HepG2 (cell line): ENCODE results near the gene NTMT1. TPM values are rescaled to one million over a fixed set of nuclear protein-coding genes. Genes with fewer than 3 reads are reported as not detected.

Experiments used
- AHR ChIP-seq: IDR thresholded peaks from 2 replicates; pipeline ENCODE4 v1.6.1; 2018; ENCODE audit warnings: missing genetic modification reagents, missing compliant biosample characterization
- ARNTL ChIP-seq: sonication (generic); formaldehyde crosslinking; IDR thresholded peaks from 2 replicates; pipeline ENCODE4 v1.4.0; 2020; ENCODE audit warnings: mild to moderate bottlenecking, missing genetic modification reagents
- BORCS8-MEF2B ChIP-seq: sonication (generic); formaldehyde crosslinking; IDR thresholded peaks from 2 replicates; pipeline ENCODE4 v1.8.0; 2022; ENCODE audit warnings: mild to moderate bottlenecking, missing genetic modification reagents
- BRF2 ChIP-seq: sonication (generic); formaldehyde crosslinking; IDR thresholded peaks from 2 replicates; pipeline ENCODE4 v1.8.1; 2022; ENCODE audit warnings: mild to moderate bottlenecking, missing genetic modification reagents
- E2F5 ChIP-seq: sonication (generic); formaldehyde crosslinking; conservative IDR thresholded peaks from 2 replicates; pipeline ENCODE4 v1.4.0; 2020; ENCODE audit warnings: missing genetic modification reagents
- EED ChIP-seq: sonication (generic); formaldehyde crosslinking; IDR thresholded peaks from 2 replicates; pipeline ENCODE4 v1.5.0; 2020; ENCODE audit warnings: mild to moderate bottlenecking, missing genetic modification reagents
- KDM2A ChIP-seq: sonication (generic); formaldehyde crosslinking; IDR thresholded peaks from 2 replicates; pipeline ENCODE4 v1.4.0; 2020; ENCODE audit warnings: low read depth, missing genetic modification reagents, borderline replicate concordance
- KIAA2018 ChIP-seq: sonication (generic); formaldehyde crosslinking; IDR thresholded peaks from 2 replicates; pipeline ENCODE4 v1.5.0; 2020; ENCODE audit warnings: mild to moderate bottlenecking, missing genetic modification reagents, borderline replicate concordance
- TAF1 ChIP-seq: sonication (generic); formaldehyde crosslinking; IDR thresholded peaks from 2 replicates; pipeline ENCODE4 v1.4.0; 2020; ENCODE audit warnings: missing genetic modification reagents
- ZBTB2 ChIP-seq: sonication (generic); formaldehyde crosslinking; IDR thresholded peaks from 2 replicates; pipeline ENCODE4 v1.8.0; 2022; ENCODE audit warnings: low read depth, missing genetic modification reagents
- ZBTB39 ChIP-seq: sonication (generic); formaldehyde crosslinking; IDR thresholded peaks from 2 replicates; pipeline ENCODE4 v1.5.0; 2020; ENCODE audit warnings: missing genetic modification reagents
- ZBTB7A ChIP-seq: sonication (generic); formaldehyde crosslinking; IDR thresholded peaks from 2 replicates; pipeline ENCODE4 v1.8.0; 2022; ENCODE audit warnings: mild to moderate bottlenecking, missing genetic modification reagents
- ZFP37 ChIP-seq: sonication (generic); formaldehyde crosslinking; IDR thresholded peaks from 2 replicates; pipeline ENCODE4 v1.4.0; 2020; ENCODE audit warnings: missing genetic modification reagents, borderline replicate concordance
- ZNF816 ChIP-seq: sonication (generic); formaldehyde crosslinking; IDR thresholded peaks from 2 replicates; pipeline ENCODE4 v1.8.0; 2022; ENCODE audit warnings: missing genetic modification reagents, mild to moderate bottlenecking, borderline replicate concordance
- polyA plus RNA-seq, 8 experiments: library from polyadenylated mRNA; depleted of rRNA in 3 of 8; stranded (reverse) in 7 of 8; unstranded in 1 of 8; fragments of >200 nt; fragmentation: Illumina TruSeq in 4 of 8; extraction: Trizol in 4 of 8; gene quantifications; 2 replicates each; pipeline versions ENCODE4 v1.2.1 to v1.2.3, GENCODE V29; 2011 to 2016; ENCODE audit warnings: low read depth in 4 of 8, missing spikeins in 1 of 8, mixed read lengths in 1 of 8; ENCODE audit not compliant: insufficient read depth in 1 of 8
- total RNA-seq, 5 experiments: library from RNA; depleted of rRNA; stranded (reverse); fragments of >200 nt; fragmentation: Illumina TruSeq; extraction: Trizol; gene quantifications; 2 replicates each; pipeline ENCODE4 v1.2.3, GENCODE V29; 2016; ENCODE audit warnings: low read depth in 1 of 5

The NTMT1 gene
- total and polyA plus RNA-seq, 2 of the 13 experiments (the other 11 are each of a cell fraction or from before 2014, with no cell fraction given): 49.1 to 53.8 TPM

GRCh38 chr9:129626079-129626624 lies at the start of gene NTMT1 (continued):
- TF ChIP-seq BRF2 (CRISPR knock-in tag) (no peak; the same call in 1 of the 2 replicates), EED (CRISPR knock-in tag) (no peak), KDM2A (CRISPR knock-in tag) (peak; percentile 99), ZFP37 (CRISPR knock-in tag) (peak; percentile 78; the same call in 1 of the 2 replicates), ZBTB39 (0 out of 2 replicates have a peak, but pooled peaks have one; percentile 48), E2F5 (CRISPR knock-in tag) (peak; percentile 65; the same call in 1 of the 2 replicates), BORCS8-MEF2B (CRISPR knock-in tag) (peak; percentile 77), KIAA2018 (CRISPR knock-in tag) (no peak), TAF1 (peak; percentile 87), ZBTB7A (CRISPR knock-in tag) (peak; percentile 73; the same call in 1 of the 2 replicates), ZNF816 (CRISPR knock-in tag) (0 out of 2 replicates have a peak, but pooled peaks have one; percentile 63), ARNTL (peak; percentile 95), AHR (no peak), ZBTB2 (CRISPR knock-in tag) (peak; percentile 50; the same call in 1 of the 2 replicates)
